Measurements from ENCODE around the gene MTERF1.
"Not testable (repeated sequence)": the region's sequence is repeated elsewhere in the genome, so short reads cannot be mapped to it uniquely, and the experiment has no call there.

The MTERF1 gene

DNA sequence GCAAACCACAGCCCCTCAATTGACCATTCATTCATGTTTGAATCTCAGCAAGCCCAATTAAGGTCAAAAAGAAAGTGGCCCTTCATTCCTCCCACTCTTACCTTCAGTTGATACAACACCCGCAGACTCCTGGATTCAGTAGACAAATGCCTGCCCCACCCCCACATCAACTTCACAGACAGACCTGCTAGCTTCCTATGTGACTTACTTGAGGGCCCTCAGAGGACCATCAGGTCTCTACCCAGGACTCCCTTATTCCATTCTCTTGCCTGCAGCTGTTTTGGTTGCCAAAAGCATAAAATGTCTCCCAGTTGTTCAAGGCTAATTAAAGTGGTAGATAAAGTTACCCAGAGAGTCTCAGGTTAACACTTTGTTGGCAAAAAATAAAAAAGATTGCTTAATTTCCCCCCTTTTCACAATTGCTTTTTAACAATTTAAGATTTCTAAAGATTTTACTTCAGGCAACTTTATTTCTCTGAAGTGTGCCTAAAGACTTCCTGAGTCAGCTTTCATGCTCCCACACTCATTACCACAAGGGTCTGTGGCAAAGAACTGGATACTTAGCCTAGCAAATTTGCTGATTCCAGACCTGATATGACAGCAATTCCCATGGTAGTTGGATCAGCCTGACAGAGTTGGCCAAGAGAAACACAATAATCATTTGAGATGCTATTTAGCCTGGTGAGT lies 3.3 kb upstream of the MTERF1 start:
- DNase-seq, result no peak

DNA sequence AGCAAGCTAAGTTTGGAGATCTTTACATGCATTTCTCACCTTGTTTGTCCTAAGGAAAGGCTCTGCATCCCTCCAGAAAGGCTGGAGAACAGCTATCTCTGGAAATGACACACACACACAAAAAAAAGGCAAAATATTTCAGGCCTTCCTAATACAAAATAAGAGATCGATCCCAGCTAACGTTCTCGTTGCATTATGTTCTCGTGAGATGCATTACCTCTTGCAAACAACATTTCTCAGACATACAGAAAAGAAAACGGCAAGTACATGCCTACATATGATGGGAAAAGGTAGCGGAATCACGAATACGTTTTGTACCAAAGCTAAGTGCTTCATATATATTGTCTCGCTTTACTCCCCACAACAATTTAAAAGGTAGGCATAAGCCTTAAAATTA lies 488 bp downstream of the MTERF1 start:
- no peak for DNase-seq

DNA sequence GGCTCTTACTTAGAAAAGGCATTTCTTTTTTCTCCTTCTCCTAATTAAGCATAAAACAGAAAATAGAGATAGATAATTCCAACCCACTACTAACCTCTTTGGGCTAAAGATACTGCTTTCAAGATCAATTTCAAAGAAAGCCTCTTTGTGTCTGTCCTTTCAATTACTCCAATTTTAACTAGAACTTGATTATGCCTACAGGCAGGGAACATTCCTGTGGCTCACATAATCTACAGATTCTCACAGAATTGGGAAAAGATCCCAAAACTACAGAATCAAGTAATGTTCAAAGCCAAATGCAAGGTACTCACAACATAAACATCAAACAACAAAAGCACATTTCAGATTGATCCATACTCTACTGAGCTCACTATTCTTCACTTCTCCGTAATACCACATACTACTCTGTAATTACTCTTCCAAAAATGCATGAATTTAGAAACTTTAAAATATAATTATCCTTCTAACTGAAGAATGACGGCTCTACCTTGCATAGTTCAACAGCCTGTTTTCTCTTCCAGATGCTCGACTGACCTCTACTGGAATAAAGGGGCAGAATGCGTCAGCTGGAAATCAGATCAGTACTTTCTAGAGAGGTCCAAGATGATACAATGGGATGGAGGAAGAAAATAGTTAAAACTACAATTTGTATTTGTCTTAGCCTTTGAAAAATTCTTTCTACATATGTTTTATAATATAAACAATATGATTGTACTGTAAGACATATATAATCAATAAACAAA lies 3.9 kb downstream of the MTERF1 start:
- DNase-seq, result no peak

DNA sequence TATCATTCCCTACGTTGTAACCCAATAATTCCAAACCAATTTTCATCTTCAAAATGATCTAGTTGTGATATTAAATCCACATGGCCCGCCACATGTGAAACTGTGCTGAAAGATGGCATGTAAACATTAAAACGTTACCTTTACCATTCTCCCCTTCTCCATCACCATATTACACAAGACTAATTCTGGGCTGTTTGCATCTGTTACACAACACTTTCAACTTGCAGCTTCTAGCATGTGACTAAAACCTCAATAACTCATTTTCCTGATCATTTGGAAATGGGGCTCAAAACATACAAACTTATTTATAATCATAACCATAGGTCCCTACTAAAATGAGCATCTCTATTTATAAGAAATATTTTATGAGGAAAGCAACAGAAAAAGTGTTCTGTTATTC lies 4.7 kb downstream of the MTERF1 start:
- DNase-seq, result no peak

DNA sequence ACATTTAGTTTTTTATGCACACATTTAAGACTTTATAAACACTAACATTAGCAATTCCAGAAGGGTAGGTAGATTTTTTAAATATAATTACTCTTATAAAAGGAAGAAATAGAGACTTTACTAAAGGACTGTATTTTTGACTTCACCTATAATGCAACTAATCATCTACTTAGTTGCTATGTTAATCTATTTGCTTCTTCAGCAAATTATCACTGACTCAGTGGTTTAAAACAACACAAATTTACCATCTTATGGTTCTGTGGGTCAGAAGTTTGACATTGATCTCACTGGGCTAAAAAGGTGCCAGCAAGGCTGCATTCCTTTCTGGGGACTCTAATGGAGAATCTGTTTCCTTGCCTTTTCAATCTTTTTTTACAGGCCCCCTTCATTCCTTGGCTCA lies 7.6 kb downstream of the MTERF1 start:
- no peak for DNase-seq

DNA sequence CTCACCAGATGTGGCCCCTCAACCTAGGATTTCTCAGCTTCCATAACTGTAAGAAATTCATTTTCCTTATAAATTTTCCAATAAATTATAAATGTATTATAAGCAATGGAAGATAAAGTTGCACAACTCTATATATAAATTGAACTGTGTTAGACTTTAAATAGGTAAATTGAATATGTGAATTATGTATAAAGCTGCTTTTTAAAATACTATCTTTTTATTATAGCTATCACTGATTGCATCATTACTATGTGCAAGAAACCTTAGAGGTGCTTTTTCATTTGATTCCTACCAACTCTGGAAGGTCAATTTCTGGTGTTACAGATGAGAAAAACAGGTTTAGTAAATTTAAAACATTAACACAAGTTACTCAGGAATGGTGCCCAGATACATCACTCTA lies 8.4 kb downstream of the MTERF1 start:
- no peak for DNase-seq

DNA sequence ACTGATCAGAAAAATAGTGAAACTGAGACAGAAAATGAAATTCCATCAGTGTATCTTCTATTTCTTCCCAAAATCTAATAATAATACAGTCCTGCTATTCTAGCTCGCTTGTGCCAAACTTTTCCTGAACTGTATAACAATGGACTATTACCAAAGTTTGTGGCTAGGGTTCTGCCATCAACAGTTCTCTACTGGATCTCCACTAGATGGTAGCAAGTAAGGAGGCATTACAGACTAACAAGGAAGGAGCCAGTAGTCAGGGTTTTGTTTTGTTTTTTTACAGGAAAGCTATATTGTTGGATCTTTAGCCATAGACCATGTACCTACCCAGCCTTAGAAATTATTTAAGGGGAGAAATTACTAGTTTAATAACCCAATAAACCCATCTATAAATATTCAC lies 10.8 kb downstream of the MTERF1 start:
- DNase-seq, result no peak

DNA sequence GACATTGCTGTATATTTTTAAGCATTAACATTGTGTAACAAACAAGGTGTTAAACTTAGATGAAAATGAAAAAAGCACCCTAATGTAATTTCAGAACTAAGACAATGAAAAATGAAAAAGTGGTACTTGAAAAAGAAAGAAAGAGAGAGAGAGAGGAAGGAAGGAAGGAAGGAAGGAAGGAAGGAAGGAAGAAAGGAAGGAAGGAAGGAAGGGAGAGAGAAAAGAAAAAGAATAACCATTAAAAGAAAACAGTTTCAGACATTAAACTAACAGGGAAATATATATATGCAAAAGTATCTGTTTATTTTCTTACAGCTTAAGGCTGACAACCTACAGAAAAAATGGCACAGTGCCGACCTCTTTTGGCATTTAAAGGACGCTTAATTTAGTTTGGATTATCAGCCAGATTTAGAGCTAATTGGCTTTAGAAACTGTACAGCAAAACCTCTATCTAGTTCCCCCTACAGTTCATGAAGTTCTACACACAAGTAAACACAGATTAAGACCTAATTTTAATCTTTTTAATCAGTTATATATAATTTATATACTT lies 13.8 kb downstream of the MTERF1 start:
- DNase-seq, result no peak

DNA sequence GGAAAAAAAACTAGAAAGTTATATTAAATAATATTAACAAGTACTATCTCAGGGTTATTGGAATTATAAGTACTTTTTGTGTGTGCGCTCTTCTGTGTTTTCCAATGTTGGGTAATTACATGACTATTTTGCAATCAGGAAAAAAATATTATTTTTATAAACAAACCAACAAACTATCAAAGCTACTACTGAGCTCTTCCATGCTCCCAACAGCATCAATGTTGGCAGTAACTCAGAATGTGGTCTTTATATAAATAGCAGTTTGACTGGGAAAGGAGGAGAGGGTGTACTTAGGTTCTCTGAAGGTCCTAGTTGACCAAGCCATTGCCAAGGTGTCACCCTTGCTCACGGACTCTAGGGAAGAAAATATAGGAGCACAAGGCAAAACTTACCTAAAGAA lies 15.0 kb downstream of the MTERF1 start:
- no peak for DNase-seq

DNA sequence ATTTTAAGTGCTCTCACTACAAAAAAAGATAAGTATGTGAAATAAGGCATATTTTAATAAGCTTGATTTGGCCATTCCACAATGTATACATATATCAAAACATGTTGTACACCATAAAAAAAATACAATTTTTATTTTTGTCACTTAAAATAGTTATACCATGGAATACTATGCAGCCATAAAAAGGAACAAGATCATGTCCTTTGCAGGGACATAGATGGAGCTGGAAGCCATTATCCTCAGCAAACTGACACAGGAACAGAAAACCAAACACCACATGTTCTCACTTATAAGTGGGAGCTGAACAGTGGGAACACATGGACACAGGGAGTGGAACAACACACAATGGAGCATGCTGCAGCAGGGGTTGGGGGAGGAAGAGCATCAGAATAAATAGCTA lies 15.9 kb downstream of the MTERF1 start:
- DNase-seq, result not testable (repeated sequence)

DNA sequence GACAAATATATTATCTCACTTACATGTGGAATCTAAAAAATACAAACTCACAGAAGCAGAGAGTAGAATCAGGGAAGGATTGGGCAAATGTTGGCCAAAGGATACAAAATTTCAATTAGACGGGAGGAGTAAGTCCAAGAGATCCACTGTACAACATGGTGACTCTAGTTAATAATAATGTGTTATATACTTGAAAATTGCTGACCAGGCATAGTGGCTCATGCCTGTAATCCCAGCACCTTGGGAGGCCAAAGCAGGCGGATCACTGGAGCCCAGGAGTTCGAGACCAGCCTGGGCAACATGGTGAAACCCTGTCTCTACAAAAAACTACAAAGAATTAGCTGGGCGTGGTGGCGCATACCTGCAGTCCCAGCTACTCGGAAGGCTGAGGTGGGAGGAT lies 16.4 kb downstream of the MTERF1 start:
- no peak for DNase-seq

DNA sequence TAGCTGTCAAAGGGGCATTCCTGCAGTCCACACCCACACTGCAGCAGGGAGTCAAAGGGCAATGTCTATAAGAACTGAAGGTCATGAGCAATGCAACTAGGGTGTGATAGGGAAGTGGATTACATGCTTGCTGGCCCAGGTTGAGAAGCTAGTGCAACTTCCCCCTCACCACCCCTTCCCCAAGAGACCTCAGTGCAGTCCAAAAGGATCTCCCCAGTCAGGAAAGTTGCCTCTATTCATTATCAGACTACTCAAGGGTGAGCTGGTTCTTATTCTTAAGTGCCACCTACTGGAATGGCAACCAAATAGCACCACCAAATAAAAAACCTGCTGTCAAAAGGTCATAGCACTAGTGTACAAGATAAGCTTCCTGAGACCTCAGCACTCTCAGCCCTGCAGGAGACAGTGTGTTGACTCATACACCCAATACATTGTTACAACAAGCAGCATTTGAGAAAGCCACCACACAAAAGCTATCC lies 28.2 kb downstream of the MTERF1 start:
- DNase-seq, result peak; percentile 22

DNA sequence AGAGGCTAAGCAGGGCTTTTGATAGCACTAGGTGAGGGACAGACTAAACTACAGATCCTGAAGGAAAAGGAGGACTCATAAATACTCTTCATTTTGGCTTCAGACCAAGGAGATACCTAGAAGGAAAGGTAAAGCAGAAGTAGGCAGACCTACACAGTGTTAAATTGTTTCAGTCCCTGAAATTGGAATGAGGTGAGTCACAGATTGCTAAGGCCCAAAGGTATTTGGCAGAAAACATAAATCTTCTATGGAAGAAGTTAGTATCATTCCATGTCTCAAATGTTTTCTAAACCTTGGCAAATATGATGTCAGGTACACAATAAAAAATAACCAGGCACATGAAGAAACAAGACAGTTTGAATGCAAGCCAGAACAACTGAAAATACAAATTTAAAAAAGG lies 30.0 kb downstream of the MTERF1 start:
- no peak for DNase-seq

DNA sequence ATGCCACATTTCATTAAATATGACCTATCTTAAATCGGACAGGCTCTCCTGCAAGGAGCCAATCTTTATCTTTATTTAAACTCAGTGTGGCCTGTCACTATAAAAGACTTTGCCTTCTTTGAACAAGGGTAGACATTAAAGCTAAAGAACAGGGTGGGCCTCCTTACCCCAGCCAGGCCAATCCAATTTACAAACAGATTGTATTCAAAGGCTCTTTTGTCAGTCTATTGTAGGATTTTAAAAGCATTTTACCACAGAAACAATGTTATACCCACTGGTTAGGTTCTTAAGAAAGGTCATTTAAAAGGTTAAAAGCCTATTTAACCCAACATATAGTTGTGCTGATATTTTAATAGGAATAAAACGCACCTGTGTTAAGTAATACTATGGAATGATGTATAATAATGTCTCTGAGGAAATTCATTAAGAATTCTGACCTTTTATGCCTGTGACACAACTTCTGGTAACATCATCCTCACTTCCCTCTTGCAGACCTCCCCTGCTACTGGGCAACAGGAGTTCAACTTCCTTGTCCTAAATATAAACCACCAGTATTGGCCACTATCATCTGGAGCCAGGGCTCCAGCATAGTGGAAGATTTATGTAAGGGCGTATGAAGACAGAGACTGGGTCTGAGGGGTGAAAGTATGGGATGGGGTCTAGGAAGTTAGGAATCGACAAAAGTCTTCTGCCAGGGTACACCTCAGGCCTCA lies 32.5 kb downstream of the MTERF1 start:
- no peak for DNase-seq

DNA sequence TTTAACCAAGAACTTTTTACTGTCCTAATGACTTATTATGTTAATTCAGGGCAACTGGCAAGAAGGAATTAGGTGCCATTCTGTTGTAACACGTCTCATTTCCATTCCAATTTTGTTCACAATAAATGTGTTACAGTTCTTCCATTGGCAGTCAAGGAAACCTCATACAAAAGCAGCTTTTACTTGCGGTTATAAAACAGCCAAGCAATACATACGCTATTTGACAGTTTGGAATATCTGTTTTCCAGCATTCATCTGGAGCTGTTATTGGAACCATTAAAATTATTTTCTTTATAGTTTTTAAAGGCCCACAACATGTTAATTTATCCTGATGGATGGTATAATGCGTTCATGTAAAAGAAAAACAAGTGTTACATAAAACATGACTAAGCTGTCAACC lies 33.3 kb downstream of the MTERF1 start:
- no peak for DNase-seq

DNA sequence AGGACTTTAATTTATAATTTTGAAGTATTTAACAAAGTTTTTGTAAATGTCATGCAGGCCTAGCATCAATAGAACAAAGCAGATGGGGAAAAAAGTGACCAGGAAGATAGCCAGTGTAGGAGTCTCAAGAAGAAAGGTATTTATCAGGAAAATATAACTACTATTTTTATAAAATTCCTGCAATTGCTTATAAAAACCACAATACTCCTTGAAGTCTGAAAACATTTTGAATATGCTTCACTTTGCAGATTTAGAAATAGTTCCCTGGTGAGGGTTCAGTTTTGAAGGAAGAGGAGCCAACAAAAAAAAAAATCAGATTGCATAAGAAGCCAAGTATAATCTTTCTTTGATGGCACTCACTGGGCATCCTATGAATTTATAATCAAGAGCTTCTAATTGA lies 34.1 kb downstream of the MTERF1 start:
- no peak for DNase-seq

DNA sequence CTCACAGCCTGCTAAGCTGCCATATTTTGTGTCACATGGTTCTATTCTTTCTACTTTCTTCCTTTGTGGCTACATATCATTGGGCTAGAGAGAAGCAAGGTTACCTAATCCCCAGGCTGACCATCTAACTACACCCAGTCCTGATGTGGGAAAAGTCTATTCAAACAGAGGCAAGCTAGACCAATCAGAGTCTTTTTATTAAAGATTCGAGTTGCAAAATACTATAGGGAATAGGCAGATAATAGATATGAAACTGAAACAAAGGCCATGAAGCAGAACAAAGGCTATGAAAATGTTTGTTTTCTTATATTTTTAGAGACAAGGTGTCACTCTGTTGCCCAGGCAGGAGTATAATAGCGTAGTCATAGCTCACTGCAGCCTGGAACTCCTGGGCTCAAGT lies 36.7 kb downstream of the MTERF1 start:
- no peak for DNase-seq

DNA sequence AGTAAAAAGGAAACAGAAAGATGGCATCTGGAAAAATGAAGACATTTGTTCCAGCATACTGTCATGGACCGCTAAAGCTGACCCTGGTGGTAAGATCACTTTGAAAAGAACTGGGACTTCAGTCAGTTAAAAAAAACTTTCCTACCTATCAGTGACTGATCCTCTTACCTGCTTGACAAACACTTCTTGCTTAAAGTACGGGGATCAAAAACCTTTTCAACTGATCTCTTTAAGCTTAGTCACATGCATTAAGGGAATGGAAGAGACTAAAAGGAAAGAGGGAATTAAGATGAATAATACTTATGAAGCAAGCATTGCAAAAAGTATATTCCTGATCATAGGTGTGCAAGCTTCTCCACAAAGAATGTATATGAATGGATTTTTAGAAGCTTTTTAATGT lies 42.1 kb downstream of the MTERF1 start:
- no peak for DNase-seq

DNA sequence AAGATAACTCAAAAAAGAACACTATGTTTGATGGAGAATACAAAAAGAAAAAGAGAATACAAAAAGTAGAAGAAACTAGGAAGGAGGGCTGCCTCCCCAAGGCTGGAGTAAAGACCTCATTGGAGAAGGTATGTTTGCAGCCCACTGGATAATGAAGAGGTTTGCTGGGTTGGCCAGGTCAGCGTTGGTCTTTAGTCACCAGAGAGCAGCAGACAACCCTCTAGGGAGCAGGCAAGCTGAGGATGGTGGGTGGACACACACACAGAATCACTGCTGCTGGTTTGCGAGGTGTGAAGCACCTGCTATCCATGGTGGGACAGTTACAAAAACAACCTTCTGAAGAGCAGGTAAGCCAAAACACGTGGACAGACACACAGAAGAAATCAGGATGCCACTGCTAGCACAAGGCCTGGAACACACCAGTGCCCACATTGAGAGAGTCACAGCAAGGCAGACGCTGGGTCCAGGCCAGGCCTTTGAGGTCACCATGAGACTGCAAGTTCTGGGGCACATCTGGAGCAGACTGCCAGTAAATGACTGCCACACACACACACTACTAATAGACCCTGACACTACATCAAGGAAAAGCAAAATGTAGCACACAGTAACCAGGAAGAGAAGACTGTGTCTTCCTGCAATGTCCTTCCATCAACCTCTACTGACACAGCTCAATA lies 43.0 kb downstream of the MTERF1 start:
- no peak for DNase-seq

DNA sequence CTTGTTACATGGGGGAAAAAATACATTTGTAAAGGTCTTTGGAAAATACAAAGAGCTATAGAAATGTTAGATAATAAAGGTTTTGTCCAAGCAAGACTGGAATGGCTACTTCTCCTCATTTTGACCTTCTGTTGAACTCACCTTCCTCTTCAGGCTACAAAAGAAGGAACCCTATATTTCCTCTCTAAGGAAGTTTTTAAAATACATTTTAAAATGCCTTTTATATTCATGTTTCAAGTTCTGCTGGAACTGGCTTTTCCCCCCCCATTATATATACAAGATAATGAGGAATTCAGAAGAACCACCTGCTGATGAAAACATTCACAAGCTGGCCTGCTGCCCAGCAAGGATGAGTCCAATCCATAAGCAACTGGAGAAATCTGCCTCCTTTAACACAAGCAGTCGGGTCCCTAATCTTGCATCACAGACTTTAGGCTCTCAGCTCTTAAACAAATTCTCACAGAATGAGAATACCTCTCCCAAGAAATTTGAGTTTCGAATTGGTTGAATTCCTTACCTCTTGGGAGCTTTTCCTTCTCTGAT lies 44.6 kb downstream of the MTERF1 start:
- peak; percentile 4 for DNase-seq

DNA sequence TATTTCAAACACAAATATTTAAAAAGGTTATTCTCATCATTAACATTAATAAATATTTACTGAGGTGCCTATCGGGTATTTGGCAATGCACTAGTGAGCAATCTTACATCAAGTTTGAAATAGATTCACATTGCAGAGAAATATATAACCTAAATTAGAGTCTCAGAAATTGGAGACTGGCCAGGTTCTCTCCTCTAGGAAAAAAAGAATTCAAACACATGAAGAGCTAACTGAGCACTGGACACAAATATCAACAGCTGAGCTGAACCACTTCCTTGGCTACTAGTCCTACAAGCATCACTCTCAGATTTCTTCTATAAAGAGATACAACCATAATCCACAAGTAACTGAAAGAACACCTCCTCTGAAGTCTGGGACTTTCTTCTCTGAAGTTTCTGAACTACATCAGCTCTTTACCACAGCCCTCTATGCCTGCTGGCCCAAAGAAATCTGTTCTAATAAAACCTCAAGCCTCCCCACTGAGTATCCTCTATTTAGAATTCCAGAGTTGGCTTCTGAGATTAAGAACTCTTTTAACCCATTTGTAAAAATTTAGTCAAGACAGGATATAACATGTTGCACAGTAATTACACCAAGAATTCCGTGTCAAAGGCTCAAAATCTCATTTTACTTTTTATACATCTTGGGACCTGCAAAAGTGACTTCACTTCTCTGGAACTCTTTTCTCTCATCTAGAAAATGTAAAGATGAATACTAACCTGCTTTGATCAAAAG lies 45.2 kb downstream of the MTERF1 start:
- DNase-seq, result no peak

DNA sequence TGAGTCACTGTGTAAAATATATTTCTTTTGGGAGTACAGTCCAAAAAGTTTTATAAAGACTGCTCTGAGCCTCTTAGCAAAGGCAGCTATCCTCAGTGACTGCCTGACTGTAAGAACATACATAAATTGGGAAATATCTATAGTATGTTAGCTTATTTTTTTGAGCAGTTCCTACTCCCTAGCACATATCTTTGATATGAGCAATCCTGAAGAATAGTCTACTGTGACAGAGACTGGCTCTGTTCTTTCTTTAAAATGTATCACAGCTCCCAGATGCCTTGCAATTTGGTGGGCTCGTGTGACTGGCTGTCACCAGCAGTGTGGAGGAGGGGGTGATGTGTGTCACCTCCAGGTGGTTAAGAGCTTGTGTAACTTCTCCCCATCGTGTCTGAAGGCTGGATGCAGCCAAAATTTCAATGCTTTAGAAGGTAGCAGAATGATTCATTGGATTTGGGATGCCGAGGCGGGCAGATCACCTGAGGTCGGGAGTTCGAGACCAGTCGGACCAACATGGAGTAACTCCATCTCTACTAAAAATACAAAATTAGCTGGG lies 47.9 kb downstream of the MTERF1 start:
- DNase-seq, result no peak
